ENCODE data around the gene MDFI.

Gene MDFI

GRCh38 chr6:41600499-41601247, 37.6 kb upstream of the MDFI start:
- no peak overlapping the region for H3K27ac ChIP-seq
- POLR2A ChIA-PET (ENCODE audit: low non-redundant PET), result no interaction called here
- no peak for TF ChIP-seq CTCF (conservative IDR thresholded peaks at IDR 0.05; ENCODE audit: low read depth)
- CTCF ChIA-PET, result interaction anchor here (0.6 to 3.5 kb wide), 4 partner anchors 82 to 178 kb away, joined by 3 to 53 read pairs (median 4); no protein-coding TSS in a partner anchor
- no peak for DNase-seq (ENCODE audit: low spot score)

DNA sequence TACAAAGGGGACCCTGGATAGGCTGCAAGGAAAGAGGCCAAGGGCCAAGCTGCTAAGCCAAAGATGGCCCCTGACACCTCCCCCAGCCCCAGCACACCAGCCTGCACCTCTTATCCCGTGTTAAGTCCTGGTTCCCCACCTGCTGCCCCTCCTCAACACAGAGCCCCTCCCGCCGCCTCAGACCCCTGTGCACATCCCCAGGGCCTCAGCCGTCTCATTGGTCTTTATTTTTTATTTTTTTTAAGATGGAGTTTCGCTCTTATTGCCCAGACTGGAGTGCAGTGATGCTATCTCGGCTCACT, 37.1 kb upstream of the MDFI start:
- ChIA-PET POLR2A (ENCODE audit: low non-redundant PET) (no interaction called here), CTCF (interaction anchor here (1.1 to 3.5 kb wide), 4 partner anchors 13 to 233 kb away, joined by 4 to 53 read pairs (median 10); no protein-coding TSS in a partner anchor)
- no peak overlapping the region for H3K27ac ChIP-seq
- no peak for DNase-seq (ENCODE audit: low spot score)
- TF ChIP-seq CTCF (conservative IDR thresholded peaks at IDR 0.05; ENCODE audit: low read depth), result no peak

- no peak overlapping the region for H3K27ac ChIP-seq
- CTCF ChIA-PET, result interaction anchor here (0.6 to 3.5 kb wide), 14 partner anchors 12 to 234 kb away, joined by 3 to 53 read pairs (median 4); no protein-coding TSS in a partner anchor
- POLR2A ChIA-PET (ENCODE audit: low non-redundant PET), result interaction anchor here (0.6 kb wide), 1 partner anchor 85 kb away, joined by 3 read pairs; no protein-coding TSS in a partner anchor
- DNase-seq (ENCODE audit: low spot score), result no peak
- TF ChIP-seq CTCF (conservative IDR thresholded peaks at IDR 0.05; ENCODE audit: low read depth), result no peak
Measured at GRCh38 chr6:41602422-41602743, 35.9 kb upstream of the MDFI start.

GRCh38 chr6:41602864-41603608, 35.2 kb upstream of the MDFI start:
- DNase-seq (ENCODE audit: low spot score), result peak; percentile 84
- POLR2A ChIA-PET (ENCODE audit: low non-redundant PET), result interaction anchor here (0.6 kb wide), 1 partner anchor 85 kb away, joined by 3 read pairs; no protein-coding TSS in a partner anchor
- no peak overlapping the region for H3K27ac ChIP-seq
- TF ChIP-seq CTCF (conservative IDR thresholded peaks at IDR 0.05; ENCODE audit: low read depth), result peak; percentile 89
- CTCF ChIA-PET, result interaction anchor here (0.6 to 3.5 kb wide), 14 partner anchors 11 to 235 kb away, joined by 3 to 53 read pairs (median 4); no protein-coding TSS in a partner anchor

DNA sequence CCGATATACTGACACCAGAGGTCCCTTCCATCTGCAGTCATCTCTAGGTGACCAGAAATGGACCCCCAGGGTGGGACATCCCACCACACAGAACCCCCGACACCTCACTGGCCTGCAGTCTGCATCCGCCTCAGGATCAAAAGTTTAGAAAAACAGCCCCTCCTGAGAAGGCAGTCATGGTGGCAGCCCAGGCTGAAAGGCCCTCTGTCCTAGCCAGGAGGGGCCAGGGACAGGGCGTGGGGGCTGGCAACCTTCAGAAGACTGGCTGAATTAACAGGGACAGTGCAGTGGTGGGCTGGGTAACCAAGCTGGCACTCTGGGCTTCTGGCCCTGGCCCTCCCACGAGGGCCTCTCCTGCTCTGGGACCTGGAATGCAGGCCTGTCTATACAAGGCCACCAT, 34.3 kb upstream of the MDFI start:
- TF ChIP-seq CTCF (conservative IDR thresholded peaks at IDR 0.05; ENCODE audit: low read depth), result no peak
- POLR2A ChIA-PET (ENCODE audit: low non-redundant PET), result no interaction called here
- no peak for DNase-seq (ENCODE audit: low spot score)
- CTCF ChIA-PET, result interaction anchor here (3.5 kb wide), 1 partner anchor 79 kb away, joined by 53 read pairs; no protein-coding TSS in a partner anchor
- no peak overlapping the region for H3K27ac ChIP-seq

DNA sequence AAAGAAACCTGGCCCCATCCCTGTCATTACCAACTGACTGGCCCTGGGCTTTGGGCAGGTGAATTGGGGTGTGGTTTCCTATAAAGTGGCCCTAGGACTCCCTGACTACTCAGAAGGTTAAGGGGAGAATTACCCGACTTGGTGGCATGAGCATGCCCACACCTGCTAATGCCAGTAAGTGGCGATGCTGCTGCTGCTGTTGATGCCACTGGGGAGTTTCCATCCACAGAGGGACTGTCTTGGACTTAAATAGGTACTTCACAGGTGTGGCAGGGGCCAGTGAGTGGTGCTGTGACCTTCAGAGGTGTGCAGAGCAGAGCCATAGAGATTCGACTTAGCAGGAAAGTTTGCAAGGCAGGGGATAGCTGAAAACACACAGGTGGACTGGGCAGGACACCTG, 32.6 kb upstream of the MDFI start:
- POLR2A ChIA-PET (ENCODE audit: low non-redundant PET), result no interaction called here
- H3K27ac ChIP-seq, result no peak overlapping the region
- DNase-seq (ENCODE audit: low spot score), result no peak
- no peak for TF ChIP-seq CTCF (conservative IDR thresholded peaks at IDR 0.05; ENCODE audit: low read depth)
- CTCF ChIA-PET, result interaction anchor here (0.6 to 1.4 kb wide), 7 partner anchors 76 to 238 kb away, joined by 3 to 6 read pairs (median 4); no protein-coding TSS in a partner anchor

All from RWPE1 (cell line).